H1 (cell line): ENCODE measurements around the gene HIPK1. TPM values are rescaled to one million over a fixed set of nuclear protein-coding genes. Genes with fewer than 3 reads are reported as not detected.

Experiments
- BACH1 ChIP-seq: IDR thresholded peaks from 2 replicates; pipeline ENCODE4 v1.6.1; 2012; ENCODE audit warnings: low read length, improper control_type of control experiment
- BCL11A ChIP-seq, 2 experiments: IDR thresholded peaks; one replicate each; pipeline ENCODE4 v1.6.1; 2011; ENCODE audit warnings: low read depth in 2 of 2, low read length in 2 of 2, mild to moderate bottlenecking in 2 of 2
- CHD2 ChIP-seq: IDR thresholded peaks from 2 replicates; pipeline ENCODE4 v1.6.1; 2012; ENCODE audit warnings: low read length, improper control_type of control experiment
- GABPA ChIP-seq: IDR thresholded peaks from 2 replicates; pipeline ENCODE4 v1.6.1; 2011; ENCODE audit warnings: mild to moderate bottlenecking, low read length, moderate library complexity, borderline replicate concordance; ENCODE audit not compliant: insufficient read depth
- JUN ChIP-seq: IDR thresholded peaks from 2 replicates; pipeline ENCODE4 v1.6.1; 2011; ENCODE audit warnings: low read depth, mild to moderate bottlenecking, improper control_type of control experiment, low read length
- NANOG ChIP-seq: IDR thresholded peaks from 2 replicates; pipeline ENCODE4 v1.6.1; 2011; ENCODE audit warnings: low read length, low read depth, mild to moderate bottlenecking, inconsistent platforms; ENCODE audit not compliant: insufficient read depth, poor library complexity, severe bottlenecking
- POLR2AphosphoS5 ChIP-seq: IDR thresholded peaks from 2 replicates; pipeline ENCODE4 v1.6.1; 2011; ENCODE audit warnings: low read depth, low read length
- SRF ChIP-seq: IDR thresholded peaks from 2 replicates; pipeline ENCODE4 v1.6.1; 2011; ENCODE audit warnings: mild to moderate bottlenecking, low read depth, low read length, moderate library complexity
- SUZ12 ChIP-seq: fragments of 200-600 bp; sonication (generic); IDR thresholded peaks from 2 replicates; pipeline ENCODE4 v1.6.1; 2012; ENCODE audit warnings: mild to moderate bottlenecking, inconsistent platforms, low read length, moderate library complexity, mixed read lengths
- TCF12 ChIP-seq: IDR thresholded peaks from 2 replicates; pipeline ENCODE4 v1.6.1; 2011; ENCODE audit warnings: low read depth, mild to moderate bottlenecking, low read length
- polyA plus RNA-seq, 7 experiments: library from polyadenylated mRNA; depleted of rRNA in 3 of 7; stranded (reverse) in 5 of 7; unstranded in 2 of 7; fragments of >200 nt in 5 of 7; fragments of 200-250 nt in 2 of 7; gene quantifications; 1 replicate in 5 of 7; 2 replicates in 1 of 7; 4 replicates in 1 of 7; pipeline versions ENCODE4 v1.2.1 to v1.2.3, GENCODE V29; 2011 to 2013; ENCODE audit warnings: missing spikeins in 2 of 7, mixed read lengths in 2 of 7
- total RNA-seq: library from RNA; stranded (reverse); fragmentation: NEBNext Ultra II Directional; extraction: Animal tissue kit (Norgen Biotek cat#: 25700); gene quantifications from 2 replicates; pipeline ENCODE4 v1.2.1, GENCODE V29; 2021

Gene HIPK1
- total and polyA plus RNA-seq, 2 of the 8 experiments (the other 6 are each of a cell fraction or from before 2014, with no cell fraction given), result 46.2 to 64.3 TPM

DNA sequence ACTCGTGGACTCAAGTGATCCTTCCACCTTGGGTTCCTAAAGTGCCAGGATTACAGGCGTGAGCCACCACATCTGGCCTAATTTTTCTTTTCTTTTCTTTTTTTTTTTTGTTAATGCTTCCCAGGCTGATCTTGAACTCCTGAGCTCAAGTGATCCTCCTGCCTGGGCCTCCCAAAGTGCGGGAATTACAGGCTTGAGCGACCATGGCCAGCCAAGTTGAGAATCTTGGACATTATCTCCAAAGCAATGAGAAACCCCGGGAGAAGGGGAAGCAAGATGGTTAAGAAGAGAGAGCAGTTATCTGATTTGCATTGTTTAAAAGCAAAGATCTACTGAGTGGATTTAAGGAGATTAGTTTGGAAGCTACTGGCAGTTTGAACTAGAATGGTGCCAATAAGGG is 9.1 kb downstream of the HIPK1 start (continued):
- TF ChIP-seq BACH1 (no peak), NANOG (no peak), TCF12 (no peak), CHD2 (no peak), POLR2AphosphoS5 (no peak), GABPA (no peak), BCL11A (IDR thresholded peaks at IDR 0.05; ENCODE audit: low read depth in 2 of 2, low read length in 2 of 2) (no peak), SRF (no peak), SUZ12 (no peak), JUN (no peak)
